Stimulated activated CD8-positive, alpha-beta memory T cell treated with anti-CD3 and anti-CD28 coated beads, Interleukin-2, amount 100 ng/mL, for 48 hours (primary cell): ENCODE results near the gene PMP22.
"Not testable (repeated sequence)": the region's sequence is repeated elsewhere in the genome, so short reads cannot be mapped to it uniquely, and the experiment has no call there.

Experiments
- DNase-seq, 2 donors: peaks; one replicate each; pipeline ENCODE4 v3.0.0-alpha.2; 2020; ENCODE audit warnings: low read depth in 2 of 2

The PMP22 gene

DNA sequence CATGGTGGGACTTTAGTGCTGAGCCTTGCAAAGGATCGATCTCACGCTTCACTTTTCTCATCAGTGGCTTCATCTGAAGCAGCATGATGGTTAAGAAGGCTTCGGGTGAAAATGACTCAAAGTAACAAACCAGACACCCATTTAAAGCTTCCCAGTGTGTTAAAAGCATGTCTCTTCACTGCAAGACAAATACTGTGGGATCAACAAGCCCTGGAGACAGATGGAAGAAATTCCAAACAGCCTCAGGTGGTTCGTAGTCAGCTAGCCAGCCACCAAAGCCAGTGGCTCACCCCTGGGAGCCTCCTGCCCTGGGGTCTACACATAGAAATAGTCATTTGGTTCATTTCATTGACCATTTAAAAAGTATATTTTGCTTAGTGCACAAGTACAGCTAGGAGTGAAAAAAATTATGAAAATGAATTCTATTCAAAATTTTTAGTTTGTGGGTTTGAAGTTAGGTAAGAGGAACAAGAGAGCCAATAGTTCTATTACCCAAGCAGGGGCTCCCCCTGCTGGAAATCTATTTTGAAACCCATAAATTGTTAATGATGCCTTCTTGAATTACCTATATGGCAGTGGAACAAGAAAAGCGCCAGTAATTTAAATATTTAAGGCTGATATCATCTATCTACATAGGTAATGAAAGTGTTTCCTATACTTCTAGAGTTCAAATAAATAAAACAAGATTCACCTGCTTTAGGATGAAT is 51.6 kb downstream of the PMP22 start:
- DNase-seq: no peak

DNA sequence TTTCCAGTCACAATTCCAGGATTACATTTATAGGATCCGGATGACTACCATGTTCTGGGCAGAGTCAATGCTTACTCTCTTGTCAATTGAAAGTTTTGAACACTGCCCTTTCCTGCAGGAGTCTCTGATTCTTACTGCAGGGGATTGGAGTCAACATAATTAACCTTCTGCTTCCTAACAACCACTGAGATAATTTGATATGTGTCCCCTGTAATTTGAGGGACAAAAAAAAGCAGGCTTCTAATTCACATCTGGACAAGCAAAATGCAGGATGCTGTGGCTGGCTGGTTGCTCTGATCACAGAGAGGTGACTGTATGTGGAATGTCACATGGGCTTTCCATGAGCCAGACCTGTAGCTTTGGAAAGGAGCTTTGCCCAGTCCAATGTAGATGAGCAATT is 54.9 kb downstream of the PMP22 start:
- DNase-seq: no peak

DNA sequence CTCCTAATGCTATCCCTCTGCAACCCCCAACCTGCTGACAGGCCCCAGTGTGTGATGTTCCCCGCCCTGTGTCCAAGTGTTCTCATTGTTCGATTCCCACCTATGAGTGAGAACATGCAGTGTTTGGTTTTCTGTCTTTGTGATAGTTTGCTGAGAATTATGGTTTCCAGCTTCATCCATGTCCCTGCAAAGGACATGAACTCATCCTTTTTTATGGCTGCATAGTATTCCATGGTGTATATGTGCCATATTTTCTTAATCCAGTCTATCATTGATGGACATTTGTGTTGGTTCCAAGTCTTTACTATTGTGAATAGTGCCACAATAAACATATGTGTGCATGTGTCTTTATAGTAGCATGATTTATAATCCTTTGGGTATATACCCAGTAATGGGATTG is 62.1 kb downstream of the PMP22 start:
- not testable (repeated sequence) for DNase-seq

DNA sequence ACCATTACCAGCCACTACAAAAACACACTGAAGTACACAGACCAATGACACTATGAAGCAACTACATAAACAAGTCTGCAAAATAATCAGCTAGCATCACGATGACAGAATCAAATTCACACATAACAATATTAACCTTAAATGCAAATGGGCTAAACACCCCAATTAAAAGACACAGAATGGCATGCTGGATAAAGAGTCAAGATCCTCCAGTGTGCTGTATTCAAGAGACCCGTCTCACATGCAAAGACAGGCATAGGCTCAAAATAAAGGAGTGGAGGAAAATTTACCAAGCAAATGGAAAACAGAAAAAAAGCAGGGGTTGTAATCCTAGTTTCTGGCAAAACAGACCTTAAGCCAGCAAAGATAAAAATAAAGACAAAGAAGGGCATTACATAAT is 64.6 kb downstream of the PMP22 start:
- DNase-seq: not testable (repeated sequence)

DNA sequence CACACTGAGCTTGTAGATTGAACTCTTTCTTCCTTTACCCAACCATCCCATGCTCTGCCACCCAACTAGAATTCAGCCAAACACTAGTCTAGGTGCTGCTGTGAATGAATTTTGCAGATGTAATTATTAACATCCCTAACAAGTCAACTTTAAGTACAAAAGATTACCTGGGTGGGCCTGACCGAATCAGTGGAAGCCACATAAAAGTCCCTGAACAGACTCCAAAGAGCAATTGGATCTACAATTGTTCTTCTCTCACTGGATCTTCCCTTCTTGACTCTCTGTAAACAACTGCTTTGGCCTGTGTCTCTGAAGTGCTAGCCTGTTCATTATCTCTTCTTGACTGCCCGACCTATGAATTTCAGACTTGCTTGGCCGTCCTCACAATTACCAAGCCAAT is 67.9 kb downstream of the PMP22 start:
- DNase-seq: no peak

DNA sequence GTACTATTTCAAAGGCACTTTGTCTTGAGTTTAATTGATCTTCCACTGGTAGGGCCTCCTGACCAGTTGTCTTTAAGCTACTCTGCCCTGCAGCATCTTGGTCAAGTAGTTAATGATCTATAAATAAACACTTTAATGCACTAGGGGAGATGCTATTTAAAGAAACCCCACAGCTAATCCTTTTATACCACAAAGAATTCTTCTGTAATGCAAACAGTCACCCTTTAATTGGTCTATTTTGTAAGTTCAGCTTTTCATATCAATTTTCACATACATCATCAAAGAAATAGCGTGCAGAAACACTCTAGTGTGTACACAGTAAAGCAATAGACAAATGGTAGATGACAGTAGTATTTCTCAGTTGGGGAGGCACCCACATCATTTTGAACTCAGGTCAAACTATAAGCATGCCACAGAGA is 70.3 kb downstream of the PMP22 start:
- DNase-seq: no peak

DNA sequence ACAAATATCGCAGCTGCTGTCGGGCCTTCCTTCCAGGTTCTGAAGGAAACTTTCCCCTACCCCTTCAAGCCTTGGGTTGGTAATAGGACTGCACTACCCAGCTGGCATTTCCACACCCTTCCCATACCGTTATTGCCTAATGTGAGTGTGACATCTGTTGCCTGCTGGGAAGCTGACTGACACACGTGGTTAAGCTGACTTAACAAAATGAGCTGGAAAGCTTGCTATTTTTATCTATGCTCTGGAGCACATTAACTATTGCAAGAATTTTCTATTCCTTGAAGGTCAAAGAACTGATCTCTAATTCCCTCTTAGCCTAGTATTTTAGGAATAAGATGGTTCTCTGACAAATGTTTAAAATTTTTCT is 79.5 kb downstream of the PMP22 start:
- DNase-seq: no peak

DNA sequence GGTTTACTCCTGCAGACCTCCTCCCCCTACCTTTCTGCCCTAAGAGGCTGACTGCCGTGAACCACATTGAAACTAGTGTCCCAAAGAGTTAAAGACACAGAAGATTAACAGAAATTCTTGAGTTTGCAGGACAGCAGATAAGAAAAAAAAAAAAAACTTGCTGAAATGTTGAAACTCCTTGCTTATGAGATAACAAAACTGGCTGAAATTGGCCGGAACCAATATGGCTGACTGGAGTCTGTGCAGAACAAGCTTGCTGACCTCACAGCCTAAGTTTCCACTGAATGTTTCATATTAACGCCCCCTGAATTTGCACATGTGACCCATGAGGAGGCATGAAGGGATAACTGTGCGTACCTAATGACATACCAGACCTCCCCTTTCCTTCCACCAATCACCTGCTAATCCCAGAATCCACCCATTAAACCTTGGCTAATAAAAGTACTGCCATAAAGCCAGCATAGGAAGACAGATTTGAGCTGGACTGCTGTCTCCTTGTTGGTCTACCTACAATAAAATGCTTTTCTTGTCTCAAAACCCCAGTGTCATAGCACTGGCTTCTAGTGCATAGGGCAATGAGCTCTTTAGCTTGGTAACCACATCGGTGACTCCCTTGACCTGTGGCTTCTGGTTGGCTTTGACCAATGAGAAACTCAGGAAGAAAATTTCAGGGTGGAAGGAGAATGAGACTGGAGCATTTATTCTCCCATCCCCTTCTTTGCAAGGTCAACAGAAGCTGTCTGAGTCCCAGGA is 80.1 kb downstream of the PMP22 start:
- no peak for DNase-seq

DNA sequence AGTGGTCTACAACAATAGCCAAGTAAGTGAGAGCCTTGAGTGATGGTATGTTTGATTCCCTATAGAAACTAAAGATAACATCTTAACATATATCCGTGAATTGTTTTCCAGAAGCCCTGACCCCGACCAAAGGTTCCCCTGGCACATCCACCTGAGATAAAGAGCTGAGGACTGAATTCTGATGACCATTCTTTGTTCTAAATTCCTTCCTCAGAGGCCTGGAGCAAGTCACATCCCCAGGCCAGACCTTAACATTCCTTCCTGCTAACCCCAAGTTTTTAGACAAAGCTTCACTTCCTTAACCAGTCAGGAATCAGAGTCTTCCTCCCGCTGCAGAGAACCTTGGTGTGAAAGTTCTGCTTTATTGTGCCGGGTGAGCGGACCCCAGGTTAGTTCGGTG is 83.3 kb downstream of the PMP22 start:
- no peak for DNase-seq

DNA sequence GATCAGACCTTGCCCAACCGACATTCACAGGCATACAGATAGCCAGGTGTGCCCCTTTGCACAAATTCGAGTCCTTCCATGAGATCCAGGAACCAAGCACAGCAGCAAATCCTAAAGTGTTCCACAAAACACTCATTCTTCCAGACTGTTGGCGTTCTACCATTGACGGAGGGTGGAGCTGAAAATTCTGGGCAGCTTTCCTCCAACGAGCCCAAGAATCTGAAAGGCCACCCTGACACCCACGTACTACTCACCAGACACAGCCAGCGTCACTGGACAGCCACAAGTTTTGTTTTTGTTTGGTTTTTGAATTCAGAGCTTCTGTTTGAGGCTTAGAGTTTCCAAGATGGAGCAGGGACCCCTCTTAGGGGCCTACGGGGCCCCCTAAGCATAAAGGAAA is 83.8 kb downstream of the PMP22 start:
- no peak for DNase-seq

DNA sequence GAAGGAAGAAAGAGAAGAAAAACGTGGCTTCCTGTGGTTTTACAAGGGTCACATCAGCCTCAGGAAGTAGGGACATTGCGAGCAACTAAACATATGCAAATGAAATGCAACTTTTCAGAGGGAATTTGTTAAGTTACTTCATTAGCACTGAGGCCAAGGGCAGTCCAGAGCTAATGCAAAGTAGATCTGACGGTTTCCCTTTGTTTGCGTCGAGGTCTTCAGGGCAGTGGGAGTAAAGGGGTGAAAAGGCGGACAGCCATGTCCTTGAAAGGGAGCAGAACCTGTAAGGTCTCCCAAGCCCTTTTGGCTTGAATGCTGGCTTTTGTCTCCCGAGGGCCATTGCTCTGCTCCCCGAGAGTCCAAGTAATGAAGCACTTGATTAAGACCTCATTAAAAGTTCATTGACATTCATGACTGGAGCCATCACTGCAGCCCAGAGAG is 85.0 kb downstream of the PMP22 start:
- DNase-seq: no peak
